Astrocyte of the spinal cord (primary cell): ENCODE results near the gene SKIDA1.

ENCODE experiments used
- DNase-seq: peaks from one replicate; pipeline ENCODE4 v3.0.0; 2011; ENCODE audit warnings: low read depth, low spot score
- H3K4me3 ChIP-seq: 2 replicates; pipeline ENCODE4 v1.5.1; 2011; ENCODE audit warnings: low read depth, mild to moderate bottlenecking, low read length, moderate library complexity
- in situ Hi-C: cut with HindIII; loops from 2 replicates; pipeline ENCODE4 v1.10.0; 2017; ENCODE audit warnings: low sequenced_read_pairs
- TF ChIP-seq, protein P1 (sequence below): IDR thresholded peaks from 2 replicates; pipeline ENCODE4 v1.5.1; 2012; ENCODE audit warnings: low read depth, mild to moderate bottlenecking, low read length, inconsistent platforms

The SKIDA1 gene

DNA sequence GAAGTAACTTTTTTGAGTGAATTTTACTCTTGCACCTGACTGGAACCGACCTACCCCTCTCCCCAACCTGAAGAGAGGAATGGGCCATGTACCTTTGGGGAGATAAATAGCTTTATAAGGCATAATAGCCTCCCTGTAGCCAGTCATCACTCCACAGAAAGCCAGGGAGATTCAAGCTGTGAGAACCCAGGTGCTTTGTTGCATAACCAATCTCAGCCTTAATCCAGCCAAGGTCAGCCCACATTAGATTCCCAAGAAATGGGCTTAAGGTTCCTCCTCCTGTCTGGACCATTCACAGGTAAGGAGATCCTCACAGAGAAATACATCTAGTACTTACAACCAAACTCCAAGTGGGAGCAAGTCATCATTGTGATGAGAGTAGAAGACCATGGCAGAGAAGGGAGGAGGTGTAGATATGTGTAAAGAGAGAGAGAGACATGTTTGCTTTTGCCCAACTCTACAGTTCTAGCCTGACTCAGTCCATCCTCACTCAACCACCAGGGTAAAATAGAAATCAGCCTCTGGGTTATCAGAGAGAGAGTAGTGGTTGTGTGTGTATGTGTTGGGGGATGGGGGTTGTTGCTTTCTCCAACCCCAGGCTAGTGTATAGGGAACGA is 23.6 kb downstream of the SKIDA1 start:
- in situ Hi-C loops, result no loop called here
- no peak for DNase-seq
- no peak overlapping the region for H3K4me3 ChIP-seq
- TF ChIP-seq, protein P1, sequence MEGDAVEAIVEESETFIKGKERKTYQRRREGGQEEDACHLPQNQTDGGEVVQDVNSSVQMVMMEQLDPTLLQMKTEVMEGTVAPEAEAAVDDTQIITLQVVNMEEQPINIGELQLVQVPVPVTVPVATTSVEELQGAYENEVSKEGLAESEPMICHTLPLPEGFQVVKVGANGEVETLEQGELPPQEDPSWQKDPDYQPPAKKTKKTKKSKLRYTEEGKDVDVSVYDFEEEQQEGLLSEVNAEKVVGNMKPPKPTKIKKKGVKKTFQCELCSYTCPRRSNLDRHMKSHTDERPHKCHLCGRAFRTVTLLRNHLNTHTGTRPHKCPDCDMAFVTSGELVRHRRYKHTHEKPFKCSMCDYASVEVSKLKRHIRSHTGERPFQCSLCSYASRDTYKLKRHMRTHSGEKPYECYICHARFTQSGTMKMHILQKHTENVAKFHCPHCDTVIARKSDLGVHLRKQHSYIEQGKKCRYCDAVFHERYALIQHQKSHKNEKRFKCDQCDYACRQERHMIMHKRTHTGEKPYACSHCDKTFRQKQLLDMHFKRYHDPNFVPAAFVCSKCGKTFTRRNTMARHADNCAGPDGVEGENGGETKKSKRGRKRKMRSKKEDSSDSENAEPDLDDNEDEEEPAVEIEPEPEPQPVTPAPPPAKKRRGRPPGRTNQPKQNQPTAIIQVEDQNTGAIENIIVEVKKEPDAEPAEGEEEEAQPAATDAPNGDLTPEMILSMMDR, result no peak

DNA sequence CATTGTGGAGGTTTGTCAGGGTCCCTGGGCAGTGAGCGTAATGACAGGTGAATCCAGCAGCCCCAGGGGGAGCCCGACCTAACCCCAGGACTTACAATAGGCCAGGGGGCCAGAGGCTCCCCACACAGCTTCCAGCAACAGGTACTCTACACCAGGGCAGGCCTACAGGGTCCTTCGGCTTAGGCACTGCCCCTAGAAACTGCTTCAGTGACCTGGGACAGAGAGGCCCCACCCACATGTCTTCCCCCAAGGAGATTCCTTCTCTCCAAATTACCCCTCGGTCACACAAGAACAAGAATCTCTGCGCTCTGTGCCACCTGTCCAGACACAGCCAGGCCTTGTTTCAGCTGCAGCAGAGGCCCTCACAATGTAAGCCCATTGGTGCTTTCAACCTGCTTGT is 24.4 kb downstream of the SKIDA1 start:
- TF ChIP-seq, protein P1, result no peak
- no peak overlapping the region for H3K4me3 ChIP-seq
- no peak for DNase-seq
- in situ Hi-C loops, result no loop called here

DNA sequence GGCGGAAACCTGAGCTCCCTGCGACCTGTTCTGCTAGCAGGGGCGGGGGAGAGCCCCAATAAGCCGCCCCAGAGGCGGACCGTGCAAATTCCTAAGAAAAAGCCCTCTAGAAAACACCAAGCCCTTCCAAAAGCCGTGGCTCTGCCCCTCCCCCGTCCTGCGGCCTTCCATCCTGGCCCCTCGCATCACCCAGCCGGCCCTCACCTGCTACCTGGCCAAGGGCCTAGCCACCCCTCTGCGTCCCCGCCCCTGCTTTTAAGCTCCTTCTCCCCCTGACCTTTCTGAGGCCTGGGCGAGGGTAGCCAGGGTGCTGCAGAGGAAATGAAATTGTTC is 24.9 kb downstream of the SKIDA1 start:
- in situ Hi-C loops, result no loop called here
- DNase-seq, result no peak
- TF ChIP-seq, protein P1, result no peak
- no peak overlapping the region for H3K4me3 ChIP-seq

DNA sequence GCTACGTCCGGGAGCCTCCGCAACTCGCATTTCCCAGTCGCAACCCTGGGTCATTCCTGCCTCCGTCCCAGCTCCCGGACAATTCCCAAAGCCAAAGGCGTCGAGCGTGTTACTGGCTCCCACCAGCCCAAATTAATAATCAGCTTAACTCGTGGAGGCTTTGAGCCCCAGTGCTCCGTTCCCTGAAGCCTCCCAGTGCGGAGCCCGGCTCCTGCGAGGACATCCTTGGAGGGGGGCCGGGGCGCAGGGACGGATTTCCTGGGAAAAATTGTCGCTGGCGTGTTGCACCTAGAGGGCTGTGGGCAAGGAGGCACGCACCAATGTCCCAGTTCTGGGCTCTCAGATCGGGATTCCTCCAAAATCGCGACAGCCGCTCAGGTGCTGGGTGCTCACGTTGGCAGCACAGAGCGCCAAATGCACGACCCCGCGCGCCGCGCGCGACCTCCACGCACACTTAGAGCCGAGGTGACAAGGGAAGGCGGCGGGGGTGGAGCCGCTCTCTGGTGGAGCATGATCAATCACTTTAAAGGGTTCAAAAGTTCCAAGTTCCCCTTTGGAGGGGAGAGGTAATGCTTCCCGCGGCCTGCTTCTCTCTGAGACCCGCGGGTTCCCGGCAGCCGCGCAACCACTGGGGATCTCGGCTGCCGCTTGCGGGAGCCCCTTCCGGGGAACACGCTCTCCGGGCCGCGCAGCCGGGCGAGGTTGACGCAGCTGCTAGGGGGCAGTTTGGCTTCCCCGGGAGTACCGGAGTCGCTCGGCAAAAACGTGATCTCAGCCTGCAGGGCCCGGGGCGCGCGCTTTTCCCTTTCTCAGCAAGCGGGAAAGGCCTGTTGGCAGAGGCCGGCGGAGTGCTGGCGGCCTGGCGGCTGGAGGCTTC is 25.5 kb downstream of the SKIDA1 start:
- TF ChIP-seq, protein P1, result peak; percentile 7

DNA sequence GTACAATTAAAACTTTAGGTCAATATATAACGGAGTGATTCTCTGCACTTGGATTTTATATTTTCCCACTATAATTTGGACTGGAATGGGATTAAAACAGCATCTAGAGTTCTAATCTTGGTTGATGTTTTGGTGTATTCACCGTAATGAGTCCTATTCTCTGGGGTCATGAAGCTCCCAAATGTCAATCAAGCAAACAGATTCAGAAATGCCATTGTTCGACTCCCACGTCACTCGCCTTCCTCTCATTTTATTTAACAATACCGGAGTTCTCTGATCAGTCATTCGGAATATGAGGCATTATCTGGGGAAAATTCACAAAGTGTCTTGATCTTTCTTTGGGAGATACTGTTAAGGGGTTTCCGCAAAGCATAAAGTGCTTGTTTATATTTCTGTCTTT is 26.5 kb downstream of the SKIDA1 start:
- in situ Hi-C loops, result no loop called here
- TF ChIP-seq, protein P1, result no peak
- no peak for DNase-seq
- H3K4me3 ChIP-seq, result no peak overlapping the region

More for the DNA sequence above, 25.5 kb downstream of the SKIDA1 start:
- no peak overlapping the region for H3K4me3 ChIP-seq
- DNase-seq, result no peak
- in situ Hi-C loops, result no loop called here

DNA sequence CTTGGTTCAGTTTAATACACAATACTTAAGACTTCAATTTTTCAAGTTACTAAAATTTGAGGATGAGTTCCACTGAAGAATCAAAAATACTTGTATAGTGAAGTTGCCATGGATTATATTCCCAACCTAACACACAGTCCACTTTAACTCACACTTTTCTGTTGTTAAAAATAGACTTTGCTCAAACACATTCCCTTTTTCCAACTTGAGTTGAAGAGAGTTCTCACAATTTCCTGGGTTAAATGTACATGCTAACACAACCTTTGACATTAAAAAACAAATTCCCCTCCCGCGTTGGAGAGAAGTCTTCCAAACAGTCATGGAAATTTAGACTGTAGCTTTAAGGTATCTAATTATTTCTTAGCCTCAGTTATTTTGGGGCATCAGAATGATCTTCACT is 27.1 kb downstream of the SKIDA1 start:
- DNase-seq, result no peak
- no peak overlapping the region for H3K4me3 ChIP-seq
- in situ Hi-C loops, result no loop called here
- TF ChIP-seq, protein P1, result no peak
